Left lobe of liver (tissue), 2 donors: ENCODE measurements around the gene AZU1. TPM values are rescaled to one million over a fixed set of nuclear protein-coding genes. Genes with fewer than 3 reads are reported as not detected.

Source experiments
- ATAC-seq: fragments of 200-7000 bp; cut with Tn5 transposase; one replicate; pipeline ENCODE4 v1.9.1; 2020; ENCODE audit warnings: mild to moderate bottlenecking, moderate library complexity
- DNase-seq: peaks from one replicate; pipeline ENCODE4 v3.0.0-alpha.2; 2020; ENCODE audit warnings: low spot score
- total RNA-seq: library from RNA; stranded (reverse); gene quantifications from one replicate; pipeline ENCODE4 v1.2.1, GENCODE V29; 2021
- donor health status: DM: no; HTN: no; CAD: no; lungs with moderate emphysema.
- donor health status: DM: no; HTN: yes; CAD: no.

Gene AZU1, protein sequence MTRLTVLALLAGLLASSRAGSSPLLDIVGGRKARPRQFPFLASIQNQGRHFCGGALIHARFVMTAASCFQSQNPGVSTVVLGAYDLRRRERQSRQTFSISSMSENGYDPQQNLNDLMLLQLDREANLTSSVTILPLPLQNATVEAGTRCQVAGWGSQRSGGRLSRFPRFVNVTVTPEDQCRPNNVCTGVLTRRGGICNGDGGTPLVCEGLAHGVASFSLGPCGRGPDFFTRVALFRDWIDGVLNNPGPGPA
- total RNA-seq, result 0.60 TPM

DNA sequence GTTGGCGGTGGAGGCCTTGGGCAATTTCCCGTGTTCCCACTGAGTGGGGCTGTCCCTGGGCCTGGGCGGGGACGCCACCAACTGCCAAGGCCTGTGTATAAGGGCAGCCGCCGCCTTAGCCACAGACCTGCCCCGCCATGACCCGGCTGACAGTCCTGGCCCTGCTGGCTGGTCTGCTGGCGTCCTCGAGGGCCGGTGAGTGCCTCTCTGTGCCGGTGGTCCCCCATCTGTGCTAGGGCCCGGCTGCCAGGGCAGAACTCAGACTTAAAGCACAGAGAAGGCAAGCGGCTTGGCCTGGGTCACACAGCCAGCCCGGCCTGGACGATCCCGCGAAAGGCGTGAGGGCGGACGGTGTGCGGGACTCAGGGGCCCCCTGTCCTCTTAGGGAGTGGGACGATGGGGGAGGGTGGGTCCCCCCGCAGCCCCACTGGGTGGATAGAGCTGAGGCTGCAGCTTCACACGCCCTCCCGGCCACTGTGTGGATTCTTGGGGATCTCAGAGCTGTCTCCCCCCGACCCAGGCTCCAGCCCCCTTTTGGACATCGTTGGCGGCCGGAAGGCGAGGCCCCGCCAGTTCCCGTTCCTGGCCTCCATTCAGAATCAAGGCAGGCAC is at the start of gene AZU1:
AZU1 (plus strand) TSS at position 128 of the 612 bp plus-strand sequence; CDS start at position 138, 10 bp downstream.
- DNase-seq (no peak), ATAC-seq (peak; percentile 34)

DNA sequence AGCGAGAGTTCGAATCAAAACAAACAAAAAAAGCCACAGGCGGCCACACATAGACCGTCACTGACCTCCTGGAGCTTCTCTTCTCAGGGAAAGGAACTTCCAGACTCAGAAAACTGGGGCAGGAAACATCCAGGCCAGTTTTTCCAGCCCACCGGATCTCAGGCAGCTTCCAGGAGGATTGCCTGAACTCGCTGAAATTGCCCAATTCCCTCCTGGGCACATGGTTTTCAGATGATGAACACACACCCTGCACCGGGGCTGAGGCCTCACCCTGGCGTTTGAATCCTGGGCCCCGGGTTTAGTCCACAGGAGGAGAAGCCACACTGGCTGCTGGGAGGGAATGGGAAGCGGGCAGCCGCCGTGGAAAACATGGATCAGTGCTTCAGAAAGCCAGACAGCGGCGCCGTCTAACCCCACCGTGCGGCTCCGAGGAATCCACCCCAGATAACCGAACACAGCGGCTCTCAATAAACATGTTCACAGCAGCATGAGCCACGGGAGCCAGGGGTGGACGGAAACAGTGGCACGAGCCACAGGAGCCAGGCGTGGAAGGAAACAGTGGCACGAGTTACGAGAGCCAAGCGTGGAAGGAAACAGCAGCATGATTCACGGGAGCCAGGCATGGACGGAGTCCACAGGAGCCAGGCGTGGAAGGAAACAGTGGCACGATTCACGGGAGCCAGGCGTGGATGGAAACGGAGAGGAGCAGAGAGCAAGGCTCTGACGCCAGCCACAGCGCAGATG is 48.6 kb upstream of the AZU1 start:
- ATAC-seq, result peak; percentile 84
- DNase-seq, result no peak

GRCh38 chr19:780935-781334 is 46.7 kb upstream of the AZU1 start:
- DNase-seq (no peak), ATAC-seq (no peak)

GRCh38 chr19:781800-782184 is 45.8 kb upstream of the AZU1 start:
- ATAC-seq (no peak), DNase-seq (no peak)

DNA sequence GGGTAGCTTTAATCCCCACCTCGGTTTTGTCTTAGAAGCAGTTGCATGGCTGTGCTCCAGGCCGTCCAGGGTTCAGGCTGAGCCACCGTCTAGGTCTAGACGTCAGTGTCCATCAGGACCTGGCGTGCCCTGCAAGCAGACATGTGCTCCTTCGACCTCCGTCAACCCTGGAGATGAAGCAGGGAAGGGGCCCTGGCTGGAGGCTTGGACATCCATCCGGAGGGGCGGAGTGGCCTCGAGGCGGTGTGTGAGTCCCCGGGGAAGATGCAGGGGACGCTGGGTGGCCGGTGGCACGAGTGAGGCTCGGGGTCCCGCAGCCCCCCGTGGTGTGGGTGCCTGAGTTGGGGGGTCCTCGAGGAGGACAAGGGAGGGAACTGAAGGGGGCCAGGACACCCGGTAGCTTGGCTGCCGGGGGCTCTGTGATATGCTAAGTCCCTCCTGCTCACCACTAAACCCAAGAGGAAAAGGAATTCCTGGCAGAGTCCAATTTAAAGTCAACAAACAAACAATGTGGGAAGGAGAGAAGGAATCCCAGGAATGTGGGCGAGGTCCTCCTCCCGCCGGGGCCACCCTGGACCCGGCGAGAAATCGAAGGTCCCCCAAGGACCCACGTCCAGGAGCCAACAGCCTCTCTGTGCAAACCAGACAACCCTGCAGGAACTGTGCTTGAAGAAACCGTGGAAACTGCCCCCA is 45.3 kb upstream of the AZU1 start:
- DNase-seq, result no peak

DNA sequence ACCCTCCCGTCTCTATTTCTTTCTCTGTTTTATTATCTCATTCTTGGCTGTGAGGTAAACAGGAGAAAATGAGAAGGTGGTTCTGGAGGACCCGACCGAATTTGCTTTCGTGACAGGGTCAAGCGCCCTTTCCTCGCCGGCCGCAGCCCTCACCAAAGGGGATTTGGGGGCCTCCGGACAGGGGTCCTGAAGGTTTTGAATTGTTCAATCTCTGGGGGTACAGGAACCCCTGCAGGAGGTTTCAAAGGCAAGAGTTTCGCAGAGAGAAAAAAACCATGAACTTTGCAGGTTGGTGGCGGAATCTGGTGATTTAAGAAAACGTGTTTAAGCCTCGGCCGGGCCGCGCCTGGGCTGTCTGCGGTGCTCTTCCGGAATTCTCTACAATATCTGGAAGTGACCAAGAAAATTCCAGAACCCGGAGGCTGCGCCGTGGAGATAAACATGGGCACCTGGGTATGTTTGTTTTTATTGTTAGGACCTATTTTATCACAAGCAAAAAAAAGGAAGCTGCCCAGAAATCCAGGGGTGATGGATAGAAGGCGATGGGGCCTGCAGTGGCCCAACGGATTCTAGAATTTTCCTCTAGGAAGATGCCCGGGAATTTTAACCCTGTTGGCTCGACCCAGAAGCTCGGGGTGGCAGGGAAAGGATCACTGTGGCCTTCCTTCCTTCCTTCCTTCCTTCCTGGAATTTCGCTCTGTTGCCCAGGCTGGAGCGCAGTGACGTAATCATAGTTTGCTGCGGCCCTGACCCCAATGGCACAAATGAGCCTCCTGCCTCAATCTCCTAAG is 44.6 kb upstream of the AZU1 start:
- DNase-seq (no peak), ATAC-seq (peak; percentile 36)

More for the DNA sequence above, 45.3 kb upstream of the AZU1 start:
- peak; percentile 29 for ATAC-seq

GRCh38 chr19:784541-784940 is 43.1 kb upstream of the AZU1 start:
- DNase-seq (no peak), ATAC-seq (no peak)

DNA sequence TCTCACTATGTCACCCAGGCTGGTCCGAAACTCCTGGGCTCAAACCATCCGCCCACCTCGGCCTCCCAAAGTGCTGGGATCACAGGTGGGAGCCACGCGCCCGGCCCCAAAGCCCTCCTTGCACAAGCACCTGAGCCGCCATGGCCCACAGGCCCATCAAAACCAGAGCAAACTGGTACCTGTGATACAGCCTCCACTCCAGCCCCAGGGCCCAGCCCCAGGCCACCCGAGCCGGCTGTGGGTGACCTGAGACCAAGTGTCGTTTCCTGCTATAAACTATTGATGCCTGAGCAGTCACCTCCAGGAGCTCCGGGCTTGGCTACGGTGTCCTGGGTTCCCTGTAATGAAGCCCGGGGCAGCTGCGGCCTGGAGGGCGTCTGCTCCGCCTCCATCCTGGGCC is 40.1 kb upstream of the AZU1 start:
- no peak for DNase-seq
- no peak for ATAC-seq

DNA sequence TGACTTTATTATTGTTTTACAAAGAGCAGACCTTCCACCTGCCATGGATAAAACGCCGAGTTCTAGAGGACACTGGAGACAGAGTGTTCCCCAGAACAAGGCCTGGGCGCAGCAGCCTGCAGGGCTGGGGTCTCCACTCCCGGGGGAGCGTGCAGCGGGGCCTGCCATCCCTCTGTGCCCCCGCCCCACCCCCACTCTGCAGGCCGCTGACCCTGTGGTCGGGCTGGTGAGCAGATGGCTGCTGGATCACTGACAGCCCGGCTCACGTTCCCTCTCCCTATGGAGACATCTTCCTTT is 39.0 kb upstream of the AZU1 start:
- DNase-seq, result no peak
- ATAC-seq, result no peak

GRCh38 chr19:788983-789700 is 38.5 kb upstream of the AZU1 start:
- peak; percentile 60 for ATAC-seq
- DNase-seq, result no peak

- ATAC-seq (no peak), DNase-seq (no peak)
Measured at GRCh38 chr19:789701-790060, 38.0 kb upstream of the AZU1 start.

DNA sequence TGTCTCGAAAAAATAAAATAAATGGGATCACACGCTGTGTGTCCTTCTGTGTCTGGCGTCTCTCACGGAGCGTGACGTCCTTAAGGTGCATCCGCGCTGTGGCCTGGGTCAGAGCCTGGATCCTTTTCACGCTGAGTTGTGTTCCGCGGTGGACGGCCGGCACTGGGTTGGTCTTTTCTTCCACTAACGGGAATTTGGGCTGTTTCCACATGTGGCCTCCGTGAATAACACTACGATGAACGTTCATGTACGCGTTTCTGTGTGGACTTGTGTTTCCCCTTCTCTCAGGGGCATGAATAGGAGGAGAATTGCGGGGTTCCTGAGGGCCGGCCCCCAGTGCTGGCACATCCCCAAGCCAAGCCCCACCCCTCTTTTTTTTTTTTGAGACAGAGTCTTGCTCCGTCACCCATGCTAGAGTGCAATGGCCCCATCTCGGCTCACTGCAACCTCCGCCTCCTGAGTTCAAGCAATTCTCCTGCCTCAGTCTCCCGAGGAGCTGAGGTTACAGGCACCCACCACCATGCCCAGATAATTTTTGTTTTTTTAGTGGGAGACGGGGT is 36.5 kb upstream of the AZU1 start:
- ATAC-seq (no peak), DNase-seq (no peak)

GRCh38 chr19:791567-792305 is 35.9 kb upstream of the AZU1 start:
- DNase-seq (no peak), ATAC-seq (no peak)

- ATAC-seq (no peak), DNase-seq (no peak)
Measured at GRCh38 chr19:792306-792885, 35.2 kb upstream of the AZU1 start.

GRCh38 chr19:793806-794205 is 33.8 kb upstream of the AZU1 start:
- no peak for ATAC-seq
- DNase-seq, result no peak

GRCh38 chr19:795073-795611 is 32.5 kb upstream of the AZU1 start:
- no peak for ATAC-seq
- DNase-seq, result no peak

- no peak for DNase-seq
- ATAC-seq, result no peak
Measured at GRCh38 chr19:795691-796581, 31.7 kb upstream of the AZU1 start.
